PC-3 (cell line): ENCODE results near the gene COL6A1.

Experiments
- EZH2phosphoT487 ChIP-seq: fragments of 300-600 bp; sonication (generic); IDR thresholded peaks from 2 replicates; pipeline ENCODE4 v1.6.1; 2018; ENCODE audit warnings: mild to moderate bottlenecking, antibody characterized with exemption, low read length, borderline replicate concordance
- TF ChIP-seq, protein P1 (sequence below): fragments of 300-600 bp; sonication (generic); conservative IDR thresholded peaks from 2 replicates; pipeline ENCODE4 v1.5.1; 2017; ENCODE audit warnings: antibody characterized with exemption, low read depth, mild to moderate bottlenecking, low read length

DNA sequence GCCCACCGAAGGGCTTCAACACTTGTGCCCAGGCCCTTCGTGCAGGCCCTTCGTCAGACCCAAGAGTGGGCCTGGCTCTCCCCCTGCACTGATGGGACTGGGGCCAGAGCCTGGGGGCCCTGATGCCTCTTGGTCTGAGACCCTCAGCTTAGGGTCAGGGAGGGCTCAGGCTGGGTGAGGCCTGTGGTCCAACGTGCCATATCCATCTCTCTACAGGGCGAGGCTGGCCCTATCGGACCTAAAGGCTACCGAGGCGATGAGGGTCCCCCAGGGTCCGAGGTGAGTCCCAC lies 15.6 kb downstream of the COL6A1 start:
- TF ChIP-seq, protein P1, sequence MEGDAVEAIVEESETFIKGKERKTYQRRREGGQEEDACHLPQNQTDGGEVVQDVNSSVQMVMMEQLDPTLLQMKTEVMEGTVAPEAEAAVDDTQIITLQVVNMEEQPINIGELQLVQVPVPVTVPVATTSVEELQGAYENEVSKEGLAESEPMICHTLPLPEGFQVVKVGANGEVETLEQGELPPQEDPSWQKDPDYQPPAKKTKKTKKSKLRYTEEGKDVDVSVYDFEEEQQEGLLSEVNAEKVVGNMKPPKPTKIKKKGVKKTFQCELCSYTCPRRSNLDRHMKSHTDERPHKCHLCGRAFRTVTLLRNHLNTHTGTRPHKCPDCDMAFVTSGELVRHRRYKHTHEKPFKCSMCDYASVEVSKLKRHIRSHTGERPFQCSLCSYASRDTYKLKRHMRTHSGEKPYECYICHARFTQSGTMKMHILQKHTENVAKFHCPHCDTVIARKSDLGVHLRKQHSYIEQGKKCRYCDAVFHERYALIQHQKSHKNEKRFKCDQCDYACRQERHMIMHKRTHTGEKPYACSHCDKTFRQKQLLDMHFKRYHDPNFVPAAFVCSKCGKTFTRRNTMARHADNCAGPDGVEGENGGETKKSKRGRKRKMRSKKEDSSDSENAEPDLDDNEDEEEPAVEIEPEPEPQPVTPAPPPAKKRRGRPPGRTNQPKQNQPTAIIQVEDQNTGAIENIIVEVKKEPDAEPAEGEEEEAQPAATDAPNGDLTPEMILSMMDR = no peak
- TF ChIP-seq EZH2phosphoT487 = no peak
